OCI-LY7 (cell line): ENCODE data around the gene NALCN.

ENCODE experiments used
- CTCF ChIP-seq: fragments of 200-600 bp; sonication (generic); conservative IDR thresholded peaks from 2 replicates; pipeline ENCODE4 v1.5.1; 2014; ENCODE audit warnings: mild to moderate bottlenecking, antibody characterized with exemption, low read length, moderate library complexity, mixed read lengths
- EZH2phosphoT487 ChIP-seq: fragments of 200-600 bp; sonication (generic); IDR thresholded peaks from 2 replicates; pipeline ENCODE4 v1.6.1; 2018; ENCODE audit warnings: low read depth, borderline replicate concordance, mild to moderate bottlenecking, mixed run types, antibody characterized with exemption, low read length, moderate library complexity, mixed read lengths

GRCh38 chr13:101325423-101325822 is 90.9 kb downstream of the NALCN start:
- TF ChIP-seq CTCF, result no peak
- TF ChIP-seq EZH2phosphoT487, result no peak
